Measurements from ENCODE around the gene WASF3.

DNA sequence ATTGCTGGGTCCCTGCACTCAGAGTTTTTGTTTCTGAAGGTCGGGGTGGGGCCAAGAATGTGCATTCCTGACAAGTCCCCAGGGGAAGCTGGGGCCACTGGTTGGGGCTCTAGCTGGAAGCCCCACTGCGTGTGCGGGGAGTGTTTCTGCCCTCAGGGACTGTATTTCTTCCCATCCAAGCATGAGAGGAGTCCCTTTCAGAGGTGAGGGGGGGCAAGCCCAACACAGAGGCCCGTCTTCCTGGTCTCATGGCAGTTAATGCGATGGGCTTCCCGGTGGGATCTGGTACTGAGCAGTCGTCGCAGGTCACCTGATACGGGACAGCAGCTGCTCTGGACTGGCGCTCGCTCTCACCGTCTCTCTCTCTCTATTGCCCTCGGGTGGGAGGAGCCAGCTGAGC, 152.7 kb downstream of the WASF3 start:
- TF ChIP-seq, protein P1, sequence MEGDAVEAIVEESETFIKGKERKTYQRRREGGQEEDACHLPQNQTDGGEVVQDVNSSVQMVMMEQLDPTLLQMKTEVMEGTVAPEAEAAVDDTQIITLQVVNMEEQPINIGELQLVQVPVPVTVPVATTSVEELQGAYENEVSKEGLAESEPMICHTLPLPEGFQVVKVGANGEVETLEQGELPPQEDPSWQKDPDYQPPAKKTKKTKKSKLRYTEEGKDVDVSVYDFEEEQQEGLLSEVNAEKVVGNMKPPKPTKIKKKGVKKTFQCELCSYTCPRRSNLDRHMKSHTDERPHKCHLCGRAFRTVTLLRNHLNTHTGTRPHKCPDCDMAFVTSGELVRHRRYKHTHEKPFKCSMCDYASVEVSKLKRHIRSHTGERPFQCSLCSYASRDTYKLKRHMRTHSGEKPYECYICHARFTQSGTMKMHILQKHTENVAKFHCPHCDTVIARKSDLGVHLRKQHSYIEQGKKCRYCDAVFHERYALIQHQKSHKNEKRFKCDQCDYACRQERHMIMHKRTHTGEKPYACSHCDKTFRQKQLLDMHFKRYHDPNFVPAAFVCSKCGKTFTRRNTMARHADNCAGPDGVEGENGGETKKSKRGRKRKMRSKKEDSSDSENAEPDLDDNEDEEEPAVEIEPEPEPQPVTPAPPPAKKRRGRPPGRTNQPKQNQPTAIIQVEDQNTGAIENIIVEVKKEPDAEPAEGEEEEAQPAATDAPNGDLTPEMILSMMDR (IDR thresholded peaks at IDR 0.05; ENCODE audit: low read length): no peak
- no peak for TF ChIP-seq EZH2phosphoT487 (IDR thresholded peaks at IDR 0.05; ENCODE audit: low read length)
